HL-60 (cell line): Measurements from ENCODE around the gene ZNF518A.

Experiments used
- DNase-seq, 2 experiments: peaks; one replicate each; pipeline ENCODE4 v3.0.0-alpha.2; 2010 to 2020; ENCODE audit warnings: low read depth in 1 of 2, low spot score in 1 of 2
- H3K27ac ChIP-seq: fragments of 250-450 bp; sonication (Bioruptor Pico); replicated peaks from 2 replicates; pipeline ENCODE4 v1.5.1; 2020; ENCODE audit warnings: mild to moderate bottlenecking, moderate library complexity
- H3K27me3 ChIP-seq: fragments of 250-450 bp; sonication (Bioruptor Pico); 2 replicates; pipeline ENCODE4 v1.5.1; 2021; ENCODE audit warnings: mild to moderate bottlenecking, moderate library complexity; ENCODE audit not compliant: insufficient read depth, poor library complexity, severe bottlenecking
- H3K4me3 ChIP-seq: replicated peaks from 2 replicates; pipeline ENCODE4 v1.5.1; 2011; ENCODE audit warnings: mild to moderate bottlenecking, control low read depth, low read length; ENCODE audit not compliant: insufficient read depth
- GABPA ChIP-seq: IDR thresholded peaks from 2 replicates; pipeline ENCODE4 v1.6.1; 2012; ENCODE audit warnings: low read depth
- POLR2AphosphoS5 ChIP-seq: IDR thresholded peaks from 2 replicates; pipeline ENCODE4 v1.6.1; 2012; ENCODE audit warnings: low read depth
- SPI1 ChIP-seq: IDR thresholded peaks from 2 replicates; pipeline ENCODE4 v1.6.1; 2012; ENCODE audit warnings: low read depth, mild to moderate bottlenecking, borderline replicate concordance
- TF ChIP-seq, protein P1 (sequence below): IDR thresholded peaks from 2 replicates; pipeline ENCODE4 v1.6.1; 2012; ENCODE audit warnings: low read depth; ENCODE audit not compliant: insufficient replicate concordance
- TF ChIP-seq, protein P2 (sequence below): IDR thresholded peaks from one replicate; pipeline ENCODE4 v1.5.1; 2011; ENCODE audit warnings: low read length, control low read depth, inconsistent platforms; ENCODE audit not compliant: insufficient read depth

Gene ZNF518A

DNA sequence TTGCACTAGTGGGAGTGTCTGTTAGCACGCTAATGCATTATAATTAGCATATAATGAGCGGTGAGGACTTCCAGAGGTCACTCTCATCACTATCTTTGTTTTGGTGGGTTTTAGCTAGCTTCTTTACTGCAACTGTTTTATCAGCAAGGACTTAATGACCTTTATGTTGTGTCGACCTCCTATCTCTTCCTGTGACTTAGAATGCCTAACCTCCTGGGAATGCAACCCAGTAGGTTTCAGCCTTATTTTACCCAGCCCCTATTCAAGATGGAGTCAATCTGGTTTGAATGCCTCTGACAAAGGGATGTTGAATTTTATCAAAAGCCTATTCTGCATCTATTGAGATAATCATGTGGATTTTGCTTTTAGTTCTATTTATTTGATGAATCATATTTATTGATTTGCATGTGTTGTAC is 22.5 kb upstream of the ZNF518A start:
- Histone ChIP-seq H3K4me3 (no peak overlapping the region), H3K27ac (no peak overlapping the region), H3K27me3 (no peaks in the 10 kb centered on the region)
- no peak for DNase-seq
- TF ChIP-seq, protein P1, sequence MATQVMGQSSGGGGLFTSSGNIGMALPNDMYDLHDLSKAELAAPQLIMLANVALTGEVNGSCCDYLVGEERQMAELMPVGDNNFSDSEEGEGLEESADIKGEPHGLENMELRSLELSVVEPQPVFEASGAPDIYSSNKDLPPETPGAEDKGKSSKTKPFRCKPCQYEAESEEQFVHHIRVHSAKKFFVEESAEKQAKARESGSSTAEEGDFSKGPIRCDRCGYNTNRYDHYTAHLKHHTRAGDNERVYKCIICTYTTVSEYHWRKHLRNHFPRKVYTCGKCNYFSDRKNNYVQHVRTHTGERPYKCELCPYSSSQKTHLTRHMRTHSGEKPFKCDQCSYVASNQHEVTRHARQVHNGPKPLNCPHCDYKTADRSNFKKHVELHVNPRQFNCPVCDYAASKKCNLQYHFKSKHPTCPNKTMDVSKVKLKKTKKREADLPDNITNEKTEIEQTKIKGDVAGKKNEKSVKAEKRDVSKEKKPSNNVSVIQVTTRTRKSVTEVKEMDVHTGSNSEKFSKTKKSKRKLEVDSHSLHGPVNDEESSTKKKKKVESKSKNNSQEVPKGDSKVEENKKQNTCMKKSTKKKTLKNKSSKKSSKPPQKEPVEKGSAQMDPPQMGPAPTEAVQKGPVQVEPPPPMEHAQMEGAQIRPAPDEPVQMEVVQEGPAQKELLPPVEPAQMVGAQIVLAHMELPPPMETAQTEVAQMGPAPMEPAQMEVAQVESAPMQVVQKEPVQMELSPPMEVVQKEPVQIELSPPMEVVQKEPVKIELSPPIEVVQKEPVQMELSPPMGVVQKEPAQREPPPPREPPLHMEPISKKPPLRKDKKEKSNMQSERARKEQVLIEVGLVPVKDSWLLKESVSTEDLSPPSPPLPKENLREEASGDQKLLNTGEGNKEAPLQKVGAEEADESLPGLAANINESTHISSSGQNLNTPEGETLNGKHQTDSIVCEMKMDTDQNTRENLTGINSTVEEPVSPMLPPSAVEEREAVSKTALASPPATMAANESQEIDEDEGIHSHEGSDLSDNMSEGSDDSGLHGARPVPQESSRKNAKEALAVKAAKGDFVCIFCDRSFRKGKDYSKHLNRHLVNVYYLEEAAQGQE: no peak

DNA sequence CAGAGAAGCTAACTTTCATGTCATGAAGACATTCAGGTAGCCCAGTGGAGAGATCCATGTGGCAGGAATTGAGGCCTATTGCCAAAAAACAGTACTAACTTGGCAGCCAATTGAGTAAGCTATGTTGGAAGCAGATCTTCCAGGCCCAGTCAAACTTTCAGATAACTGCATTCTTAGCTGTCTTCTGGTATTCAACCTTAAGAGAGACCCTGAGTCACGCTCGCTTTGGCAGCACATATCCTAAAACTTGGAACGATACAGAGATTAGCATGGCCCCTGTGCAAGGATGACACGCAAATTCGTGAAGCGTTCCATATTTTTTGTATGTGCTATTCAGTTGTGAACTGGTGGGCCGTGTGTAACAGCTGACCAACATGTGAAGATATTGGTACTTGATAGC is 17.6 kb upstream of the ZNF518A start:
- Histone ChIP-seq H3K4me3 (no peak overlapping the region), H3K27me3 (no peaks in the 10 kb centered on the region), H3K27ac (no peak overlapping the region)
- TF ChIP-seq, protein P1: no peak
- TF ChIP-seq GABPA: no peak
- no peak for TF ChIP-seq SPI1
- TF ChIP-seq, protein P2, sequence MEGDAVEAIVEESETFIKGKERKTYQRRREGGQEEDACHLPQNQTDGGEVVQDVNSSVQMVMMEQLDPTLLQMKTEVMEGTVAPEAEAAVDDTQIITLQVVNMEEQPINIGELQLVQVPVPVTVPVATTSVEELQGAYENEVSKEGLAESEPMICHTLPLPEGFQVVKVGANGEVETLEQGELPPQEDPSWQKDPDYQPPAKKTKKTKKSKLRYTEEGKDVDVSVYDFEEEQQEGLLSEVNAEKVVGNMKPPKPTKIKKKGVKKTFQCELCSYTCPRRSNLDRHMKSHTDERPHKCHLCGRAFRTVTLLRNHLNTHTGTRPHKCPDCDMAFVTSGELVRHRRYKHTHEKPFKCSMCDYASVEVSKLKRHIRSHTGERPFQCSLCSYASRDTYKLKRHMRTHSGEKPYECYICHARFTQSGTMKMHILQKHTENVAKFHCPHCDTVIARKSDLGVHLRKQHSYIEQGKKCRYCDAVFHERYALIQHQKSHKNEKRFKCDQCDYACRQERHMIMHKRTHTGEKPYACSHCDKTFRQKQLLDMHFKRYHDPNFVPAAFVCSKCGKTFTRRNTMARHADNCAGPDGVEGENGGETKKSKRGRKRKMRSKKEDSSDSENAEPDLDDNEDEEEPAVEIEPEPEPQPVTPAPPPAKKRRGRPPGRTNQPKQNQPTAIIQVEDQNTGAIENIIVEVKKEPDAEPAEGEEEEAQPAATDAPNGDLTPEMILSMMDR: no peak
- TF ChIP-seq POLR2AphosphoS5: no peak
- DNase-seq: no peak

DNA sequence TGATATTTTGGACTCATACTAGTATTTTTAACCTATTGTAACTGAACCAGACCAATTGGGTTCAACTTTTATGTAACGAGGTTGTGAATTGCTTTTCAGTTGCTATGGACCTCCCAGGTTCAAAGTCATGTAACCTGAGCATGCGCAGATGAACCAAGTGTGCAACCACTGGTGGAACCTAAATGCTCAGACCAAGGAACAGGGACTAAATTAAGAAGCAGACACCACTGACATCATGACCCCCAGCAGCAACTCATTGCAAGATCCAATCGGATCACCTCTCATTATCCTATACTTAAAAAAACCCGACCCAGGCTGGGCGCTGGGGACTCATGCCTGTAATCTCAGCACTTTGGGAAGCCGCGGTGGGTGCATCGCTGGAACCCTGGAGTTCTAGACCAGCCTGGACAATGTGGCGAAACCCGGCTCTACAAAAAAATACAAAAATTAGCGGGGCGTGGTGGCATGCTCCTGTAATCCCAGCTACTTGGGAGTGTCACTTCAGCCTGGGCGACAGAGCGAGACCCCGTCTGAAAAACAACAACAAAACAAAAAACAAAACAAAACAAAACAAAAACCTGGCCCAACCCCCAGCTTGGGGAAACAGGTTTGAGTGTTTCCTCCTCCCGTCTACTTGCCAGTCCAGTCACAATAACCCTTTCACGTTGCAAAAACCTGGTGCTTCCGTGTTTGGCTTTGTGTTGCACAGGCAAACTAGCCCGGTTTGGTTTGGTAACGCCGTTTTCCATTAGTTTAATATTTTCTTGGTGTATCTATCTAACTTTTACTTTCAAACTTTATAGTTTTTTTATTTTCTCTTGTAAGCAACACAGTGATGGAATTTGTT is 11.3 kb upstream of the ZNF518A start:
- no peak overlapping the region for H3K27ac ChIP-seq
- TF ChIP-seq GABPA: no peak
- no peak for TF ChIP-seq SPI1
- TF ChIP-seq POLR2AphosphoS5: no peak
- TF ChIP-seq, protein P2: no peak
- TF ChIP-seq, protein P1: no peak
- no peak for DNase-seq
- H3K27me3 ChIP-seq: no peaks in the 10 kb centered on the region
- H3K4me3 ChIP-seq: no peak overlapping the region
